HG03575 (cell line): Measurements from ENCODE around the gene PSMB7.

Experiments
- ATAC-seq: cut with Tn5 transposase; IDR thresholded peaks from one replicate; pipeline ENCODE4 v1.9.1; 2021; ENCODE audit not compliant: unreplicated experiment, insufficient number of reproducible peaks, low FRiP score; ENCODE audit errors: extremely low read depth

Gene PSMB7

GRCh38 chr9:124321935-124322334, 93.3 kb downstream of the PSMB7 start:
- ATAC-seq, result no peak

- no peak for ATAC-seq
Measured at GRCh38 chr9:124321416-124321815, 93.8 kb downstream of the PSMB7 start.

- ATAC-seq, result no peak
Measured at GRCh38 chr9:124320062-124320973, 94.9 kb downstream of the PSMB7 start.

GRCh38 chr9:124315882-124316281, 99.4 kb downstream of the PSMB7 start:
- ATAC-seq, result no peak

- no peak for ATAC-seq
Measured at GRCh38 chr9:124313940-124314339, 101.3 kb downstream of the PSMB7 start.

GRCh38 chr9:124312290-124313265, 102.7 kb downstream of the PSMB7 start:
- ATAC-seq, result no peak

- no peak for ATAC-seq
Measured at GRCh38 chr9:124311283-124311682, 104.0 kb downstream of the PSMB7 start.

GRCh38 chr9:124309667-124310084, 105.6 kb downstream of the PSMB7 start:
- no peak for ATAC-seq

GRCh38 chr9:124308606-124309491, 106.4 kb downstream of the PSMB7 start:
- no peak for ATAC-seq

GRCh38 chr9:124307379-124308030, 107.7 kb downstream of the PSMB7 start:
- ATAC-seq, result no peak

GRCh38 chr9:124306098-124306735, 109.0 kb downstream of the PSMB7 start:
- no peak for ATAC-seq

- no peak for ATAC-seq
Measured at GRCh38 chr9:124304285-124304684, 111.0 kb downstream of the PSMB7 start.

- no peak for ATAC-seq
Measured at GRCh38 chr9:124303762-124304161, 111.5 kb downstream of the PSMB7 start.
